Sigmoid colon (tissue), 4 donors: ENCODE results near the gene S100P.

Experiments
- CTCF ChIP-seq, 4 experiments: fragments of 450-650 bp in 3 of 4; fragments of 200-600 bp in 1 of 4; IDR thresholded peaks; one replicate each; pipeline ENCODE4 v1.5.1; 2016 to 2019; ENCODE audit warnings: antibody characterized with exemption in 4 of 4, mild to moderate bottlenecking in 3 of 4, moderate library complexity in 2 of 4
- EP300 ChIP-seq, 4 donors: sonication (generic); formaldehyde crosslinking; IDR thresholded peaks; one replicate each; pipeline ENCODE4 v1.6.1; 2017; ENCODE audit warnings: antibody characterized with exemption in 4 of 4
- POLR2A ChIP-seq, 2 donors: fragments of 450-650 bp; IDR thresholded peaks; one replicate each; pipeline ENCODE4 v1.6.1; 2016; ENCODE audit warnings: antibody characterized with exemption in 2 of 2, mild to moderate bottlenecking in 2 of 2, moderate library complexity in 2 of 2
- POLR2AphosphoS5 ChIP-seq, 4 donors: sonication (generic); formaldehyde crosslinking; IDR thresholded peaks; one replicate each; pipeline ENCODE4 v1.6.1; 2017; ENCODE audit warnings: antibody characterized with exemption in 4 of 4

DNA sequence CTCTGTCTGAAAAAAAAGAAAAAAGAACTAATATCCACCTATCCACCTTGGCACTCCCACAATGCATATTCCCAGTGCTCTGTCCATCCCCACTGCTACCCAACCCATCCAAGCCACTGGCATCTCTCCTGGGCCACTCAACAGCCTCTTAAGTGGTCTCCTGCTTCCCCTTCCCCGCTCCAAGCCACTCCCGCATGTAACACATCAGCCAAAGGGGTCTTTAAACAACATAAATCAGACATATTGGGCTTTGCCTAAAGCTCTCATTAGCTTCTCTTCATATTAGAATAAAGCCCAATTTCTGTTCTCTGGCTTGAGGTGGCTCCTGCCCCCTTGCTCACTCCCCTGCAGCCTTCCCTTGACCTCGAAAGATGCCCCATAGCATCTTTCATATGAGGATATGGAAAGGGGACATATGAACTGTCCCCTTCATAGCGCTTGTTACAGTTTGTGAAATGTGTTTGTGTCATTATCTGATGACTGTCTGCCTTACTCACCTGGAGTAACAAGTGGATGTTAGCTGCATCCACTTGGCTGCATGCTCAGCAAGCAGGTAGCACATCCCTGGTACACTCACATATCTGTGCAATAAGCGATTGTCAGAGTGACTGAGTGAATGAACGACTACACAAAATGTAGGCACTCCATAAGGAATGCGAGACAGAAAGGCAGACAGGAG, 25.4 kb downstream of the S100P start:
- no peak for TF ChIP-seq CTCF (IDR thresholded peaks at IDR 0.05)
- no peak for TF ChIP-seq POLR2A (IDR thresholded peaks at IDR 0.05)
- TF ChIP-seq POLR2AphosphoS5 (IDR thresholded peaks at IDR 0.05) = no peak
- no peak for TF ChIP-seq EP300 (IDR thresholded peaks at IDR 0.05)
